ENCODE data around the gene ZC3H4.

GRCh38 chr19:47067215-47067847 is 46.2 kb downstream of the ZC3H4 start:
- no peak for TF ChIP-seq CTCF (IDR thresholded peaks at IDR 0.05)
- TF ChIP-seq POLR2A (IDR thresholded peaks at IDR 0.05), result no peak

Measured in stomach (tissue), 4 donors.